Endothelial cell (in vitro differentiated cells): Measurements from ENCODE around the gene CA9. TPM values are rescaled to one million over a fixed set of nuclear protein-coding genes. Genes with fewer than 3 reads are reported as not detected.

Experiments
- DNase-seq: peaks from one replicate; pipeline ENCODE4 v3.0.0; 2021; ENCODE audit warnings: low spot score
- H3K27ac Mint-ChIP-seq: one replicate; pipeline ENCODE4 v1.8.0; 2021; ENCODE audit warnings: mixed read lengths, inconsistent platforms; ENCODE audit not compliant: unreplicated experiment
- H3K27me3 Mint-ChIP-seq: one replicate; pipeline ENCODE4 v1.8.0; 2021; ENCODE audit warnings: mild to moderate bottlenecking, moderate library complexity, mixed read lengths, inconsistent platforms; ENCODE audit not compliant: unreplicated experiment
- H3K36me3 Mint-ChIP-seq: one replicate; pipeline ENCODE4 v1.8.0; 2021; ENCODE audit warnings: mild to moderate bottlenecking, low read depth, mixed read lengths, inconsistent platforms; ENCODE audit not compliant: unreplicated experiment
- H3K4me1 Mint-ChIP-seq: one replicate; pipeline ENCODE4 v1.8.0; 2021; ENCODE audit warnings: mild to moderate bottlenecking, mixed read lengths, inconsistent platforms; ENCODE audit not compliant: unreplicated experiment
- H3K4me3 Mint-ChIP-seq: one replicate; pipeline ENCODE4 v1.8.0; 2021; ENCODE audit warnings: mild to moderate bottlenecking, mixed read lengths, inconsistent platforms; ENCODE audit not compliant: unreplicated experiment
- H3K9me3 Mint-ChIP-seq: one replicate; pipeline ENCODE4 v1.8.0; 2021; ENCODE audit warnings: mixed read lengths, inconsistent platforms; ENCODE audit not compliant: unreplicated experiment
- total RNA-seq: library from RNA; stranded (reverse); fragmentation: NEBNext Ultra II Directional; extraction: Animal tissue kit (Norgen Biotek cat#: 25700); gene quantifications from one replicate; pipeline ENCODE4 v1.2.1, GENCODE V29; 2021; ENCODE audit not compliant: unreplicated experiment
- TF ChIP-seq, protein P1 (sequence below): fragments of 200-600 bp; sonication (generic); IDR thresholded peaks from one replicate; pipeline ENCODE4 v1.5.0; 2021; ENCODE audit warnings: antibody characterized with exemption; ENCODE audit not compliant: unreplicated experiment

CA9 gene
- total RNA-seq, 1 donor from 2014 or later: 1.5 TPM

DNA sequence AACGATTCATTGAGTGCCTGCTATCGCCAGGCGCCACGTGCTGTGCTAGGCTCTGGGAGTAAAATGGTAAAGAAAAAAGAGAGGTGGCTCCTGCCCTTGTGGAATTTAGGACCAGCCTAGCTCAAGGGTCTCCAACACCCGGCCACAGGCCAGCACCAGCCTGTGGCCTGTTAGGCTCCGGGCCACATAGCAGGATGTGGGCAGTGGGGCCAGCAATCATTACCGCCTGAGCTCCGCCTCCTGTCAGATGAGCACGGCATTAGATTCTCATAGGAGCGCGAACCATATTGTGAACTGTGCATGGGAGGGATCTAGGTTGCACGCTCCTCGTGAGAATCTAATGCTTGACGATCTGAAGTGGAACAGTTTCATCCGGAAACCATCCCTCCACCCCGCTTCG, 17.4 kb upstream of the CA9 start:
- peaks cover 25% of the 10 kb centered on the region for H3K4me1 Mint-ChIP-seq
- H3K4me3 Mint-ChIP-seq: no peak overlapping the region
- TF ChIP-seq, protein P1, sequence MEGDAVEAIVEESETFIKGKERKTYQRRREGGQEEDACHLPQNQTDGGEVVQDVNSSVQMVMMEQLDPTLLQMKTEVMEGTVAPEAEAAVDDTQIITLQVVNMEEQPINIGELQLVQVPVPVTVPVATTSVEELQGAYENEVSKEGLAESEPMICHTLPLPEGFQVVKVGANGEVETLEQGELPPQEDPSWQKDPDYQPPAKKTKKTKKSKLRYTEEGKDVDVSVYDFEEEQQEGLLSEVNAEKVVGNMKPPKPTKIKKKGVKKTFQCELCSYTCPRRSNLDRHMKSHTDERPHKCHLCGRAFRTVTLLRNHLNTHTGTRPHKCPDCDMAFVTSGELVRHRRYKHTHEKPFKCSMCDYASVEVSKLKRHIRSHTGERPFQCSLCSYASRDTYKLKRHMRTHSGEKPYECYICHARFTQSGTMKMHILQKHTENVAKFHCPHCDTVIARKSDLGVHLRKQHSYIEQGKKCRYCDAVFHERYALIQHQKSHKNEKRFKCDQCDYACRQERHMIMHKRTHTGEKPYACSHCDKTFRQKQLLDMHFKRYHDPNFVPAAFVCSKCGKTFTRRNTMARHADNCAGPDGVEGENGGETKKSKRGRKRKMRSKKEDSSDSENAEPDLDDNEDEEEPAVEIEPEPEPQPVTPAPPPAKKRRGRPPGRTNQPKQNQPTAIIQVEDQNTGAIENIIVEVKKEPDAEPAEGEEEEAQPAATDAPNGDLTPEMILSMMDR: no peak
- peaks cover 4% of the 10 kb centered on the region for H3K9me3 Mint-ChIP-seq
- H3K27ac Mint-ChIP-seq: no peak overlapping the region
- peaks cover 22% of the 10 kb centered on the region for H3K27me3 Mint-ChIP-seq
- DNase-seq: no peak
- peaks cover 14% of the 10 kb centered on the region for H3K36me3 Mint-ChIP-seq

DNA sequence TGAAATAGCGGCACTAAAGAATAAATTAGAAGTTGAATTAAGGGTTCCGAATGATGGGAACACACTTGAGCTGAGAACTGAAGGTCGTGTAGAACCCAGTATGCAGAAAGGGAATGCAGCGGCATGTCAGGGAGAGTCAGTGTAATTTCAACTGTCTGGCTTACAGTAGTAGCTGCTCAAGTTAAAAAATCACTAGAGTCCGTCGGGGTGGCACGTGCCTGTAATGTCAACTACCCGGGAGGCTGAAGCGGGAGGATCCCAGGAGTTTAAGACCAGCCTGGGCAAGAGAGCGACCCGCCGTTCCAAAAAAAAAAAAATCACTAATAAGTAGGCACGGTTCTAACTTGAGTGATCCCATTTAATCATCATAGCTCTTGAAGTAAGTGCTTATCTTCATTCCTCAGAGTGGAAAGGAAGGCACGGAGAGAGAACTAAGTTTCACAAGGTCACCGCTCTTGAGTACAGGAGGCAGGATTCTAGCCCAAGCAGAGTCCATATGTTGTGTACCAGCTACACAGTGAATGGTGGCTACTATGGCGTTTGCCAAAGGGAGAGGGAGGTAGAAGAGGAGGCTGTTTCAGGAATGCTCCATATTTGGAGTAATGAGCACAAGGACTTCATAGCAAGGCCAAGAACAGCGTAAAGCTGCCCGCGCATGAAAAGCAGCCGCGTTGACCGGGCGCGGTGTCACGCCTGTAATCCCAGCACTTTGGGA, 16.7 kb upstream of the CA9 start:
- no peak for DNase-seq
- Mint-ChIP-seq H3K27ac (peak overlapping the region; percentile 99), H3K4me1 (peaks cover 29% of the 10 kb centered on the region), H3K36me3 (peaks cover 17% of the 10 kb centered on the region), H3K27me3 (peaks cover 22% of the 10 kb centered on the region), H3K9me3 (peaks cover 4% of the 10 kb centered on the region), H3K4me3 (peak overlapping the region; percentile 87)
- TF ChIP-seq, protein P1: no peak

DNA sequence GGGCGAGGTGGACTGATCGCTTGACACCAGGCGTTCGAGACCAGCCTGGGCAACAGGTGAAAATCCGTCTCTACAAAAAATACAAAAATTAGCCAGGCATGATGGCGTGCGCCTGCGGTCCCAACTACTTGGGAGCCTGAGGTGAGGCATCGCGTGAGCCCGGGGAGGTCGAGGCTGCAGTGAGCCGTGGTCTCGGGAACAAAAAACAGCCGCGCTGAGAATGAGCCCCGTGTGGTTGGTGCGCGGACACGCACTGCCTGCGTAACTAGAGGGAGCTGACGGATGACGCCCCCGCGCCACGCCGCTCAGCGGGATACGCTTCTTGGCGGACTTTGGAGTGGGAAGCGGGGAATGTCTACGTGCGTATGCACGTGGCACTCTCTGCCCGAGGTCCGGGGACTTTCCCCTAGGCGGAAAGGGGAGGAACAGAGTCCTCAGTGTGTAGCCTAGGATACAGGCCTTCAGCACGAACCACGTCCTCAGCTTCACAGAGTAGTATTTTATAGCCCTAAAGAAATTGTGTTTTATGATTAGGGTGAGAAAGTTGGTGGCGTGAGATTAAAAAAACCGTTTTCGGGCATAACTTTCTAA, 16.1 kb upstream of the CA9 start, which contains the start of gene RMRP:
RMRP (minus strand) TSS at position 474 of the 591 bp plus-strand sequence.
- Mint-ChIP-seq H3K27me3 (peaks cover 25% of the 10 kb centered on the region), H3K9me3 (peaks cover 4% of the 10 kb centered on the region), H3K27ac (peak within 1 kb of the TSS; percentile 99), H3K36me3 (peaks cover 18% of the 10 kb centered on the region), H3K4me1 (peaks cover 34% of the 10 kb centered on the region), H3K4me3 (peak within 1 kb of the TSS; percentile 91)
- peak; percentile 92 for DNase-seq
- TF ChIP-seq, protein P1: no peak

DNA sequence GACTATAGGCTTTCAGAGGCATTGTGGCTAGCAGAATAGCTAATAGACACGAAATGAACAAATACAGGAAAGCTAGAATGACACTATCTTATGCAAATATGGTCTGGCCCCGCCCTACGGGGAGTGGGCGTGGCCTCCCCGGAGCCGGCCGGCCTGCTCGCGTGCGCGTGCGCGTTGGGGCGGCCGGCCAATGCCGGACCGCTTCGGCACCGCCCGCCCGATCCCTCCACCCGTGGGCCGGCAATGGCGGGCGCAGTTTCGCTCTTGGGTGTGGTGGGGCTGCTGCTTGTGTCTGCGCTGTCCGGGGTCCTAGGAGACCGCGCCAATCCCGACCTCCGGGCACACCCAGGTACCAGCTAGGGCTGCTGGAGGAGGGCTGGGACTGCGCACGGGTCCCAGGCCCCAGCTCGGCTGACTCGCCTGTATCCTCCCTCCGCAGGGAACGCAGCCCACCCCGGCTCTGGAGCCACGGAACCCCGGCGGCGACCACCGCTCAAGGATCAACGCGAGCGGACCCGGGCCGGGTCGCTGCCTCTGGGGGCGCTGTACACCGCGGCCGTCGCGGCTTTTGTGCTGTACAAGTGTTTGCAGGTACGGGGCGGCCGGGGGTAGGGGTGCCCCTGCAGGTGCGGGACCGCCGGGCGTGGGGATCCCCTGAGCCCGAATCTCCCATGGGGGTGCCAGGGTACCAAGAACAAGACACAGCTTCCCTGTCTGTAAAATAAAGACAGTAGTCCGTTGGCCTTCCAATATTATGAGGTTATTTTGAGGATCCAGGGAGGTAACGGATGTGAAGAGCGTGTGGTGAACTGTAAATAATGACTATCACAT, 15.4 kb upstream of the CA9 start, which contains the start of gene CCDC107:
CCDC107 (plus strand) TSS at position 156 of the 831 bp plus-strand sequence; CDS start at position 244, 88 bp downstream.
- Mint-ChIP-seq H3K36me3 (peaks cover 18% of the 10 kb centered on the region), H3K27me3 (peaks cover 31% of the 10 kb centered on the region), H3K4me1 (peaks cover 35% of the 10 kb centered on the region), H3K27ac (peak within 1 kb of the TSS; percentile 99), H3K9me3 (peaks cover 4% of the 10 kb centered on the region), H3K4me3 (peak within 1 kb of the TSS; percentile 91)
- TF ChIP-seq, protein P1: peak; percentile 76
- DNase-seq: peak; percentile 88
